Subcutaneous adipose tissue (tissue), 4 donors: ENCODE measurements around the gene NDE1. TPM values are rescaled to one million over a fixed set of nuclear protein-coding genes. Genes with fewer than 3 reads are reported as not detected.

Source experiments
- total RNA-seq, 4 donors: library from RNA; depleted of rRNA; stranded (reverse); fragments of >200 nt; gene quantifications; one replicate each; pipeline ENCODE4 v1.1.0, GENCODE V29; 2016
- TF ChIP-seq, protein P1 (sequence below): fragments of 450-650 bp; IDR thresholded peaks from one replicate; pipeline ENCODE4 v1.5.1; 2016; ENCODE audit warnings: low read depth, mild to moderate bottlenecking, control low read depth, antibody characterized with exemption, moderate library complexity

The NDE1 gene, protein sequence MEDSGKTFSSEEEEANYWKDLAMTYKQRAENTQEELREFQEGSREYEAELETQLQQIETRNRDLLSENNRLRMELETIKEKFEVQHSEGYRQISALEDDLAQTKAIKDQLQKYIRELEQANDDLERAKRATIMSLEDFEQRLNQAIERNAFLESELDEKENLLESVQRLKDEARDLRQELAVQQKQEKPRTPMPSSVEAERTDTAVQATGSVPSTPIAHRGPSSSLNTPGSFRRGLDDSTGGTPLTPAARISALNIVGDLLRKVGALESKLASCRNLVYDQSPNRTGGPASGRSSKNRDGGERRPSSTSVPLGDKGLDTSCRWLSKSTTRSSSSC
- total RNA-seq = 10 to 100 TPM; 15.1 to 34.8 (median 22.7) TPM

DNA sequence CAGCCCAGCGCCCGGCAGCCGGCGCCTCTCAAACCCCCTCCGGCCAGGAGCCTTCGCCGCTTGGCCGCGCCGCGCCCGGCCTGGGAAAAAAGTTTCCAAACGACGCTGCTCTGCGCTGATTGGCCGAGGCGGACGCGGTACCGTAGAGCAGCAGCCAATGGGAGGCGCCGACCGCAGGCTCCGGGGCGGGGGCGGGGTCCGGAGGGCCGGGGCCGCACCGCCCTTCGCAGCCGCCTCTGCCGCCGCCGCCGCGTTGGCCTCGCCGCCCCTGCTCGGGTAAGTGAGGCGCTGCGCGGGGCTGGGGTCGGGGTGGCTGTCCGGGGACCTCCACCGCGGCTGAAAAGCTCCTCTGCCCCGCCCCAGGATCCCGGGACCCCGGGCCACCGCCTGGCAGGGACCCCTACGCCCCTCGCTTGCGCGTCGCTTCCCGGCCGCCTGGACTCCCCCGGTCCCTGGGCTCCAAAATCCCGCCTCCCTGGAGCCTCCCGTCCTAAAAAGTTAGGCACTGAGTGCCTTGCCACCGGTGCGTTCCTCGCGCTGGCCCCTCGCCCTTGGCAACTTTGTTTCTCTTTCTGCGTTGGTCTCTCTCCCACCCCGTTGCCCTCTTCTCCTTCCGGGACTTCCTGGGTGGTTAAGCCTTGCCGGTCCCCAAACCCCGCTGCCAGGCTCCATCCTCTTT is at the start of gene NDE1:
Gene NDE1 (plus strand): TSS at position 227 of the 679 bp plus-strand sequence. CDS start 14,534 bp downstream, outside the sequence.
- TF ChIP-seq, protein P1, sequence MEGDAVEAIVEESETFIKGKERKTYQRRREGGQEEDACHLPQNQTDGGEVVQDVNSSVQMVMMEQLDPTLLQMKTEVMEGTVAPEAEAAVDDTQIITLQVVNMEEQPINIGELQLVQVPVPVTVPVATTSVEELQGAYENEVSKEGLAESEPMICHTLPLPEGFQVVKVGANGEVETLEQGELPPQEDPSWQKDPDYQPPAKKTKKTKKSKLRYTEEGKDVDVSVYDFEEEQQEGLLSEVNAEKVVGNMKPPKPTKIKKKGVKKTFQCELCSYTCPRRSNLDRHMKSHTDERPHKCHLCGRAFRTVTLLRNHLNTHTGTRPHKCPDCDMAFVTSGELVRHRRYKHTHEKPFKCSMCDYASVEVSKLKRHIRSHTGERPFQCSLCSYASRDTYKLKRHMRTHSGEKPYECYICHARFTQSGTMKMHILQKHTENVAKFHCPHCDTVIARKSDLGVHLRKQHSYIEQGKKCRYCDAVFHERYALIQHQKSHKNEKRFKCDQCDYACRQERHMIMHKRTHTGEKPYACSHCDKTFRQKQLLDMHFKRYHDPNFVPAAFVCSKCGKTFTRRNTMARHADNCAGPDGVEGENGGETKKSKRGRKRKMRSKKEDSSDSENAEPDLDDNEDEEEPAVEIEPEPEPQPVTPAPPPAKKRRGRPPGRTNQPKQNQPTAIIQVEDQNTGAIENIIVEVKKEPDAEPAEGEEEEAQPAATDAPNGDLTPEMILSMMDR = no peak

DNA sequence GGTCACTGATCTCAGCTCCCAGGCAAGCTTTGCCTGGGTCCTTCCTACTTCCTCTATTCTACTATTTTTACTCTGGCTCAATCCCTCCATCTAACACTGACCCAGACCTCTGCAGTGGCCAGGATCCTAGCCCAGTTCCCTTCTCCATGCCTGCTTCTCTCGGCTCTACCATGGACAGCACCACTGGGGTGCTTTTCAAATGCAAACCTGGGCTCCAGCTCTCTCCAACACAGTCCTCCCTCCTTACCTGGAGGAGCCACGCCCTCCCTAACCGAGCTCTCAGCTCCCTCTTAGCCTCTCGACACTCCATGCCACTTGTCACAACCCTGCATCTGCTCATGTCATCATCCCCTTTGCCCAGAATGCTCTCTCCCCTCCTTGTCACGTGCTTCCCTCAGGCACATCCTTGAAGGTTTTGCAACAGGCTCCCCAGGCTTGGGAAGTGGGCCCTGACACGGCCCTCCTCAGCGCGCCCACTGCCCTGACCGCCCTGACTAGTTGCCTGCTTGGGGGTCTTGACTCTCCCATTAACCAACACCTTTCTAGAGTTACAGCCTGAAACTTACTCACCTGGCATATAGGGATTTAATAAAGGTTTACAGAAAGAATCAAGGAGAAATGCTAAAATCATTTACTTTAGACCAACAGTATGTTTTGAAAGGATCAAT is 48.7 kb upstream of the NDE1 start:
- TF ChIP-seq, protein P1 = no peak

DNA sequence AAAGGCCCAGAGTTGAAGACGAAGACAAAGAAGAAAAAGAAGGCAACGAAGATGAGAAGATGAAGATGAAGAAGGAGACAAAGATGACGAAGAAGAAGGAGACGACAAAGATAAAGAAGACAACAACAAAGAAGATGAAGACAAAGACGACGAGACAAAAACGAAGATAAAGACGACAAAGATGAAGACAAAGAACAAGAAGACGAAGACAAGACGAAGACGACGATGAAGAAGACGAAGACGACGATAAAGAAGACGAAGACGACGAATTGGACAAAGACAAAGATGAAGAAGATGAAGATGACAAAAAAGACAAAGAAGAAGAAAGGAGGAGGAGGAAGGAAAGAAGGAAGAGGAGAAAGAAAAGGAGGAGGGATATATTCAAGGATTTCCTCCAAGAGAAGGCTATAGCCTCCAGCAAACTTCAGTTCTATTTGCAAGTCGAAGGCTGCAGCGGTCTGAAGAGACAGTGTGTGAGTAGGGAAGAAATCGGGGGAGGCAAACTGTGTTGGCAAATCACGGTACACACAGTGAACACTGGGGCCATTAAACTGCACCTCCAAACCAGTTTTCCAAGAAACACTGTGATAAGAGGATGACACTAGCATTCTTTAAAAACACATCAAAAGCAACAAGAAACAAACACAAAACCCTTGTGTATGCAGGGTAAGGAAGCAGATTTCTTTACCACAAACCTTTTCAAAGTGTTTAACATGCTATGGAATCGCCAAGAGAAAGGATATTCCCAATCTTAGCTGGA is 47.6 kb upstream of the NDE1 start:
- TF ChIP-seq, protein P1 = no peak

DNA sequence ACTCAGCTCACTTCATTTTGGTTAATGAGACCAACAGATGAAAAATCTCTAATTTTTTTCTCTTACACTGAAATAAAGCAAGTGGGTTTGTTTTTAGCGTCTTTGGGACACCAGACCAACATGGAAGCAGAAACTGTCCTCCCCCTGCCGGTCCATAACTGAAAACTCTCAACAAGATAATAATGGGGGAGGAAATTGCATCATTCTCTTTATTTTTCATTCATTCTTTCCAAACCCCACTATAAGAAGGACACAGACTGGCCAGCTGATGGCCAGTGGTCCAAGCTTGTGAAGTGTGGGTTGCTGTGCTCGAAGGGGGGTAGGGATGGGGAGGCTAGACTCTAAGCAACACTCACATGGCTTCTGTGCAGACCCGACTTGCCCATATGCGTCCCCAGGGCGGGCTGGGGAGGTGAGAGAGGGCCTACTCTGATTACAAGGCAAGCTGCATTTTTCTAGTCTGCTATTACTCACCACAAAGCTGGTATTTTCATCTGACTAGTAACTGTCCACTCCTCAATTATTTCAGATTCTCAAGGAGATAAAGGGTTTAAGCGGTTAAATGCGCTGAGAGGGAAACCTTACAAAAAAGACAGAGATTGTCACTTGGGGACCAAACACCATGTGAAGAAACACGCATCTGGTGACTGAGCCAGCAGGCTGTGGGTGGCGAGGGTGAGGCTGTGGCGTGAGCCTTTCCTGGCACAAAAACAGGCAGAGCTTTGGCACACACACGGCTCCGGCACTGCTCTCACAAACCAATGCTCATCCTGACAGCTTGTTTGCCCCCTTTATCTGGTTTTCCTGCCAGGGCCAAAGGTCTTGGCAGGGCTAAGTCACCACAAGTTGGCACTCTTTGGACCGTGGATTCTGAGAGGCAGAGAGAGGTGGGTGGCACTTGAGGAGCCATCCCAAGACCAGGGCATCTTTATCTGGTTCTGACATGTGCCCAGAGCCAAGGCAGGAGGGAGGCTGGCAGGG is 45.3 kb upstream of the NDE1 start:
- TF ChIP-seq, protein P1 = no peak

DNA sequence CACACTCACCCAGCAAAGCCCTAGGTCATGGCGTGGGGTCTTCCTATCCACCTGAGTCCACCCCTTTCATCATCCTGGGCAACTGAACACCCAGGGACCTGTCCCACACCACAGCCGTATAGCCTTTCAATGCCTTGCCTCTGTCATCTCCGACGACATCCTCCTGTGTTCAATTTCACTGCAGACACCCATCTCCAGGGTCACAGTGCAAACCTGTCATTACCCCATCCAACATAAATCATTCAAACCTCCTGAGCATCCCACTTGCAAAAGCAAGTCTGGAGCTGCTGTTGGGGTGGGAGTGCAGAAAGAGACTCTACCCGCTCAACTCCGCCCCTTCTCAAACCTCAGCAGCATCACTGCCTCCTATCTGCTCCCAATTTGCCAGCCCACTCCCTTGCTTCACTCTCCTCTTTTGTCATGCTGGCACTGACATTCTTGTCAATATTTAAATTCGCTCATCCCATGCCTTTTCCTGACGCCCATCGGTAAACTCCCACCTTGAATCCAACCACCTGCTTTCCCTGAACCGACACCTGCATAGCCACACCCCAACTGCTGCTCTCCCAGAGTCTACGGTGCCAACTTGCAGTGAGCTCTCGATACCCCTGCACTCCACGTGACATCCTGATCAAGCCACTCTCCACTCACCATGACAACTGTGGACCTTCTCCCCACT is 44.1 kb upstream of the NDE1 start:
- TF ChIP-seq, protein P1 = no peak
